Measurements from ENCODE around the gene SNRNP40. TPM values are rescaled to one million over a fixed set of nuclear protein-coding genes. Genes with fewer than 3 reads are reported as not detected.
"Not testable (repeated sequence)": the region's sequence is repeated elsewhere in the genome, so short reads cannot be mapped to it uniquely, and the experiment has no call there.

SNRNP40 gene
- total and polyA plus RNA-seq, 4 donors, result 19.8 to 32.8 (median 26.2) TPM

DNA sequence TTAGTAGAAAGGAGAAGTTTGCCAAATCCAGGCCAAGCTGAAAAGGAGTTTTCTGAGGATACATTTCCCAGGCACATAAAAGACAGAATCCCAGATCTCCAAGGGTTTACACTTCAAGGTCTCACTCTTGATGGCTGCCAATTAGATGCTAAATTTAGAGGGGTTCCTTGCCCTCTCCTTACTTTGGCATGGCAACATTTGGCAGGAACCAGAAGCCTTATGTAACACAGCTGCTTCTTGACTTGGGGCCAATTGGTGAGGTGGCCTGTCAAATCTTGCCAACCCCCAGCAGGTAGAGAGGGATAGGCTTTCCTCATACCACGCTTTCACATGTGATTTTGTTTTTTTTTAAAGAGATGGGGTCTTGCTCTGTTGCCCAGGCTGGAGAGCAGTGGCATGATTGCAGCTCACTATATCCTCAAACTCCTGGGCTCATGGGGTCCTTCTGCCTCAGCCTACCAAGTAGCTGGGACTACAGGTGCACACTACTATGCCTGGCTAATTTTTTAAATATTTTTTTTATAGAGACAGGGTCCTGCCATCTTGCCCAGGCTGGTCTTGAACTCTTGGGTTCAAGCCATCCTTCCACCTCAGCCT, 31.7 kb downstream of the SNRNP40 start:
- no peaks in the 10 kb centered on the region for H3K27me3 ChIP-seq (ENCODE audit: control insufficient read depth in 1 of 2, insufficient read depth in 2 of 2, low read length in 1 of 2)
- intact Hi-C loops (cut with DNase I), result no loop called here
- peaks cover 4 to 5% of the 10 kb centered on the region in 2 donors for H3K36me3 ChIP-seq (ENCODE audit: control insufficient read depth in 1 of 2, insufficient read depth in 2 of 2, low read length in 1 of 2)
- no peak for DNase-seq
- H3K9me3 ChIP-seq (ENCODE audit: control insufficient read depth, low read length), result no peaks in the 10 kb centered on the region
- no peak overlapping the region for H3K4me3 ChIP-seq (ENCODE audit: low read length in 2 of 2)
- H3K4me1 ChIP-seq (ENCODE audit: control insufficient read depth in 1 of 2, insufficient read depth in 2 of 2, low read length in 2 of 2), result no peaks in the 10 kb centered on the region
- no peak for ATAC-seq (ENCODE audit: low FRiP score)
- H3K27ac ChIP-seq (ENCODE audit: low read depth in 1 of 2, low read length in 2 of 2), result no peak overlapping the region
- 36 to 49% methylated on average over 1 of the region's 1 CpG for whole genome bisulfite sequencing, 2 donors

DNA sequence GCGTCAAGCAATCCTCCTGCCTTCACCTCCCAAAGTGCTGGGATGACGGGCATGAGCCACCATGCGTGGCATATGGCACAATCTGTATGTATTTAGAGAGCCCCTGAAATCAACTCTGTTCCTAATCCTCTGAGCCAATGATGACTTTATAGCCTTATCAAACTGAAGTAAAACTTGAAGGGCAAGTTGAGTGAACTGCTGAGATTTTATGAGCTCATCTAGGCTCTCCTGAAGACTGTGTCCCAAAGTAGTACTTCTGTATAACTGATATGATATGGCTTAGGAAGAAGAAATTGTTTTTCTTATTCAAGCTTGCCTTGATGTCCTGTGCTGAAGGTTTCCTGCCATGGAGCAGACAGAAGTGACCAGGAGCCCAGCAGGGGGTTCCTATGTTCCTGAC, 33.2 kb downstream of the SNRNP40 start:
- intact Hi-C loops (cut with DNase I), result no loop called here
- WGBS, 2 donors, result 96% methylated on average over 3 of the region's 3 CpGs
- H3K4me1 ChIP-seq (ENCODE audit: control insufficient read depth in 1 of 2, insufficient read depth in 2 of 2, low read length in 2 of 2), result no peaks in the 10 kb centered on the region
- DNase-seq (no peak), ATAC-seq (ENCODE audit: low FRiP score) (no peak)
- peaks cover 3 to 11% of the 10 kb centered on the region in 2 donors for H3K36me3 ChIP-seq (ENCODE audit: control insufficient read depth in 1 of 2, insufficient read depth in 2 of 2, low read length in 1 of 2)
- H3K27me3 ChIP-seq (ENCODE audit: control insufficient read depth in 1 of 2, insufficient read depth in 2 of 2, low read length in 1 of 2), result no peaks in the 10 kb centered on the region
- no peak overlapping the region for H3K4me3 ChIP-seq (ENCODE audit: low read length in 2 of 2)
- H3K9me3 ChIP-seq (ENCODE audit: control insufficient read depth, low read length), result no peaks in the 10 kb centered on the region
- no peak overlapping the region for H3K27ac ChIP-seq (ENCODE audit: low read depth in 1 of 2, low read length in 2 of 2)

DNA sequence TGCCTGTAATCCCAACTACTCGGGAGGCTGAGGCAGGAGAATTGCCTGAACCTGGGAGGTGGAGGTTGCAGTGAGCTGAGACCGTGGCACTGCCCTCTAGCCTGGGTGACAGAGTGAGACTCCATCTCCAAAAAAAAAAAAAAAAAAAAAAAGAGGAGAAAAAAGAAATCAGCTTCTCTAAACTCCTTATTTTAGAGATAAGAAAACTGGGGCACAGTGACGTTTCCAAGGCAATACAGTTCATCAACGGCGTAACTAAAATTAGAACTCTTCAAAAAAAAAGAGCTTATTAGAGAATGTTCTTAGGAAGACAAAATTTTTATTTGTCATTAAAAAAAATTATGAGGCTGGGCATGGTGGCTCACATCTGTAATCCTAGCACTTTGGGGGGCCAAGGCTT, 34.2 kb downstream of the SNRNP40 start:
- H3K36me3 ChIP-seq (ENCODE audit: control insufficient read depth in 1 of 2, insufficient read depth in 2 of 2, low read length in 1 of 2); H3K27ac ChIP-seq (ENCODE audit: low read depth in 1 of 2, low read length in 2 of 2); ATAC-seq (ENCODE audit: low FRiP score); H3K9me3 ChIP-seq (ENCODE audit: control insufficient read depth, low read length); intact Hi-C loops (cut with DNase I); DNase-seq; H3K4me3 ChIP-seq (ENCODE audit: low read length in 2 of 2); H3K4me1 ChIP-seq (ENCODE audit: control insufficient read depth in 1 of 2, insufficient read depth in 2 of 2, low read length in 2 of 2); H3K27me3 ChIP-seq (ENCODE audit: control insufficient read depth in 1 of 2, insufficient read depth in 2 of 2, low read length in 1 of 2): not testable (repeated sequence)
- WGBS, 2 donors, result 77 to 81% methylated on average over 5 of the region's 5 CpGs

DNA sequence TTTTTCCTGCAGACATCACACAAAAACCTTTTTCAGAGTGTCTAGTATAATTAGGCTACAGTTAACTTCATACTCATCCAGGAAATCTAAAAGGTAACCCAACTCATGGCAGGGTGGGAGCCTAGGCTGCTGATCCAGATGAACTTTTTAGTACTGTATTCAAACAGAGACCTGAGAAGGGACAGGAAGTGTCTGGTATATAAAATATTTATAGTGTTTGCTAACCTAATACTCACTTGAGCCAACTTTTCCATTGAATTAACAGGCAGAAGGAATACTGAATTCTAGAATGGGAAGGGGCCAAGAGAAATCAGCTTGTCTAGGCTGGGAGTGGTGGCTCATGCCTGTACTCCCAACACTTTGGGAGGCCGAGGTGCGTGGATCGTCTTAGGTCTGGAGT, 34.7 kb downstream of the SNRNP40 start:
- DNase-seq (no peak), ATAC-seq (ENCODE audit: low FRiP score) (no peak)
- Histone ChIP-seq H3K36me3 (ENCODE audit: control insufficient read depth in 1 of 2, insufficient read depth in 2 of 2, low read length in 1 of 2) (peaks cover 3 to 8% of the 10 kb centered on the region in 2 donors), H3K4me1 (ENCODE audit: control insufficient read depth in 1 of 2, insufficient read depth in 2 of 2, low read length in 2 of 2) (no peaks in the 10 kb centered on the region), H3K27me3 (ENCODE audit: control insufficient read depth in 1 of 2, insufficient read depth in 2 of 2, low read length in 1 of 2) (no peaks in the 10 kb centered on the region), H3K27ac (ENCODE audit: low read depth in 1 of 2, low read length in 2 of 2) (no peak overlapping the region), H3K9me3 (ENCODE audit: control insufficient read depth, low read length) (no peaks in the 10 kb centered on the region), H3K4me3 (ENCODE audit: low read length in 2 of 2) (no peak overlapping the region)
- intact Hi-C loops (cut with DNase I), result no loop called here
- WGBS, 2 donors, result 97 to 98% methylated on average over 3 of the region's 3 CpGs

DNA sequence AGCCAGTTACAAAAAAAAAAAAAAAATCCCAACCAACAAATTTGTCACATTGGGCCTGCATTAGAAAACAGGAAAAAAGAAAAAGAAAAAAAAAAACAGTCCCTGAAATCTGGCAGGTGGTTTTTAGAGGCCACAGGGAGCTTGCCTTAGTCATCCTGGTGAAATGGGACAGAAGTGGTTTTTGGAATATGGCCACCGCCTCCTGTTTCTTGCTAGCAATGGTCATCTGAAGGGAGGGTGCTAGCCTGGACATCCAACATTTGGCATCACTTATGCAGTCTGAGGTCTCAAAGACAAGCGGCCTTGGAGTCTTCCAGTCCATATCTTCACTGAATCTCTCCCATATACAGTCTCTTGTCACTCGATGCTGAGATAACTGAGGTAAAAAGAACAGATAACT, 36.8 kb downstream of the SNRNP40 start:
- WGBS, 2 donors, result 84 to 90% methylated on average over 3 of the region's 3 CpGs
- intact Hi-C loops (cut with DNase I), result no loop called here
- H3K36me3 ChIP-seq (ENCODE audit: control insufficient read depth in 1 of 2, insufficient read depth in 2 of 2, low read length in 1 of 2), result peaks cover 3 to 8% of the 10 kb centered on the region in 2 donors
- no peak overlapping the region for H3K4me3 ChIP-seq (ENCODE audit: low read length in 2 of 2)
- H3K9me3 ChIP-seq (ENCODE audit: control insufficient read depth, low read length), result no peaks in the 10 kb centered on the region
- DNase-seq, result no peak
- no peaks in the 10 kb centered on the region for H3K27me3 ChIP-seq (ENCODE audit: control insufficient read depth in 1 of 2, insufficient read depth in 2 of 2, low read length in 1 of 2)
- no peaks in the 10 kb centered on the region for H3K4me1 ChIP-seq (ENCODE audit: control insufficient read depth in 1 of 2, insufficient read depth in 2 of 2, low read length in 2 of 2)
- no peak overlapping the region for H3K27ac ChIP-seq (ENCODE audit: low read depth in 1 of 2, low read length in 2 of 2)
- no peak for ATAC-seq (ENCODE audit: low FRiP score)

- no peaks in the 10 kb centered on the region for H3K4me1 ChIP-seq (ENCODE audit: control insufficient read depth in 1 of 2, insufficient read depth in 2 of 2, low read length in 2 of 2)
- H3K27ac ChIP-seq (ENCODE audit: low read depth in 1 of 2, low read length in 2 of 2), result no peak overlapping the region
- H3K27me3 ChIP-seq (ENCODE audit: control insufficient read depth in 1 of 2, insufficient read depth in 2 of 2, low read length in 1 of 2), result no peaks in the 10 kb centered on the region
- DNase-seq, result no peak
- WGBS, 2 donors, result 91 to 94% methylated on average over 1 of the region's 1 CpG
- ATAC-seq (ENCODE audit: low FRiP score), result no peak
- H3K4me3 ChIP-seq (ENCODE audit: low read length in 2 of 2), result no peak overlapping the region
- intact Hi-C loops (cut with DNase I), result no loop called here
- no peaks in the 10 kb centered on the region for H3K9me3 ChIP-seq (ENCODE audit: control insufficient read depth, low read length)
- peaks cover 3 to 8% of the 10 kb centered on the region in 2 donors for H3K36me3 ChIP-seq (ENCODE audit: control insufficient read depth in 1 of 2, insufficient read depth in 2 of 2, low read length in 1 of 2)
These were observed 38.0 kb downstream of the SNRNP40 start for GRCh38 chr1:31258581-31258980.

DNA sequence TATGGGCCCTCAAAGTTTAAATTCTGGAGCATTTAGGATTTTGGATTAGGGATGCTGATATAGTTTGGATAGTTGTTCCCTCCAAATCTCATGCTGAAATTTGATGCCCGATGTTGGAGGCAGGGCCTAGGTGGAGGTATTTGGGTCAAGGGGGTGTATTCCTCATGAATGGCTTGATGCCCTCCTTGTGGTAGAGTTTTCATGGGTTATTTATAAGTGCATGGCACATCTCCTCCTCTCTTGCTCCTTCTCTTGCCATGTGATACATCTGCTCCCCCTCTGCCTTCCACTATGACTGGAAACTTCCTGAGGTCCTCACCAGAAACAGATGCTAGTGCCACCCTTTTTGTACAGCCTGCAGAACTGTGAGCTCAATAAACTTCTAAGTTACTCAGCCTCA, 39.4 kb downstream of the SNRNP40 start:
- Histone ChIP-seq H3K27me3 (ENCODE audit: control insufficient read depth in 1 of 2, insufficient read depth in 2 of 2, low read length in 1 of 2) (no peaks in the 10 kb centered on the region), H3K9me3 (ENCODE audit: control insufficient read depth, low read length) (no peaks in the 10 kb centered on the region), H3K27ac (ENCODE audit: low read depth in 1 of 2, low read length in 2 of 2) (no peak overlapping the region), H3K36me3 (ENCODE audit: control insufficient read depth in 1 of 2, insufficient read depth in 2 of 2, low read length in 1 of 2) (peaks cover 3 to 8% of the 10 kb centered on the region in 2 donors), H3K4me3 (ENCODE audit: low read length in 2 of 2) (no peak overlapping the region), H3K4me1 (ENCODE audit: control insufficient read depth in 1 of 2, insufficient read depth in 2 of 2, low read length in 2 of 2) (no peaks in the 10 kb centered on the region)
- WGBS, 2 donors, result 94% methylated on average over 1 of the region's 1 CpG
- DNase-seq, result no peak
- ATAC-seq (ENCODE audit: low FRiP score), result no peak
- intact Hi-C loops (cut with DNase I), result no loop called here

- Histone ChIP-seq H3K4me1 (ENCODE audit: control insufficient read depth in 1 of 2, insufficient read depth in 2 of 2, low read length in 2 of 2) (no peaks in the 10 kb centered on the region), H3K36me3 (ENCODE audit: control insufficient read depth in 1 of 2, insufficient read depth in 2 of 2, low read length in 1 of 2) (no peaks in the 10 kb centered on the region), H3K27me3 (ENCODE audit: control insufficient read depth in 1 of 2, insufficient read depth in 2 of 2, low read length in 1 of 2) (no peaks in the 10 kb centered on the region), H3K4me3 (ENCODE audit: low read length in 2 of 2) (no peak overlapping the region), H3K9me3 (ENCODE audit: control insufficient read depth, low read length) (no peaks in the 10 kb centered on the region), H3K27ac (ENCODE audit: low read depth in 1 of 2, low read length in 2 of 2) (no peak overlapping the region)
- 75 to 84% methylated on average over 3 of the region's 3 CpGs for WGBS, 2 donors
- intact Hi-C loops (cut with DNase I), result no loop called here
- DNase-seq (no peak), ATAC-seq (ENCODE audit: low FRiP score) (no peak)
These were observed 46.7 kb downstream of the SNRNP40 start for GRCh38 chr1:31249854-31250253.

DNA sequence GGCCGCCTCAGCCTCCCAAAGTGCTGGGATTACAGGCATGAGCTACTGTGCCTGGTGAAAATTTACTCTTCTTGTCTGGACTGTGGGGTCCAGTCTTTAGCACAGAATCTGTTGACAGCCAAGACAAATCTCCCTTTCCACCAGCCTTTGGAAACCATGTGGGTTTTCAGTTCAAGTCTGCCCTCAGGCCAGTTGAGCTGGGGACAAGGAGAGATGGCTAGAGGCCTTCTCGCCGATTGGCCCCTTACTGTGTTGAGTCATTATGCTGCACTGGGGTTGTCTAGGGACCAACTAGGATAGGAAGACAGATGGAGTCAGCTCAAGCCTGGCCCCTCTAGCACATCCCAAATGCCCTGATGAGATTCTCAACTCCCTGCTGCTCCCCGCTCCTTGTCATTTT, 48.3 kb downstream of the SNRNP40 start:
- H3K4me1 ChIP-seq (ENCODE audit: control insufficient read depth in 1 of 2, insufficient read depth in 2 of 2, low read length in 2 of 2), result no peaks in the 10 kb centered on the region
- intact Hi-C loops (cut with DNase I), result no loop called here
- H3K27ac ChIP-seq (ENCODE audit: low read depth in 1 of 2, low read length in 2 of 2), result no peak overlapping the region
- peak in 1 of 2 donors; percentile 35 for DNase-seq
- 92 to 95% methylated on average over 4 of the region's 4 CpGs for WGBS, 2 donors
- no peaks in the 10 kb centered on the region for H3K27me3 ChIP-seq (ENCODE audit: control insufficient read depth in 1 of 2, insufficient read depth in 2 of 2, low read length in 1 of 2)
- no peaks in the 10 kb centered on the region for H3K36me3 ChIP-seq (ENCODE audit: control insufficient read depth in 1 of 2, insufficient read depth in 2 of 2, low read length in 1 of 2)
- no peaks in the 10 kb centered on the region for H3K9me3 ChIP-seq (ENCODE audit: control insufficient read depth, low read length)
- no peak overlapping the region for H3K4me3 ChIP-seq (ENCODE audit: low read length in 2 of 2)
- ATAC-seq (ENCODE audit: low FRiP score), result no peak

Data from aorta (tissue), 5 donors.